NCI-H1092 (cell line): Measurements from ENCODE around the gene OR1D2.
"Not testable (repeated sequence)": the region's sequence is repeated elsewhere in the genome, so short reads cannot be mapped to it uniquely, and the experiment has no call there.

Experiments used
- DNase-seq: peaks from one replicate; lab custom pipeline; 2025; lab: John Stamatoyannopoulos, UW

The OR1D2 gene

GRCh38 chr17:3104322-3104721, at the start of gene OR1D2:
OR1D2 (minus strand) TSS chr17:3104422; CDS start chr17:3092996, 11,426 bp downstream.
- no peak for DNase-seq

DNA sequence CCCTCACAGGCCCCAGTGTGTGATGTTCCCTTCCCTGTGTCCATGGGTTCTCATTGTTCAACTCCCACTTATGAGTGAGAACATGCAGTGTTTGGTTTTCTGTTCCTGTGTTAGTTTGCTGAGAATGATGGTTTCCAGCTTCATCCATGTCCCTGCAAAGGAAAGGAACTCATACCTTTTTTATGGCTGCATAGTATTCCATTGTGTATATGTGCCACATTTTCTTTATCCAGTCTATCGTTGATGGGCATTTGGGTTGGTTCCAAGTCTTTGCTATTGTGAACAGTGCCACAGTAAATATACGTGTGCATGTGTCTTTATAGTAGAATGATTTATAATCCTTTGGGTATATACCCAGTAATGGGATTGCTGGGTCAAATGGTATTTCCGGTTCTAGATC, 33.3 kb upstream of the OR1D2 start:
- DNase-seq: not testable (repeated sequence)

DNA sequence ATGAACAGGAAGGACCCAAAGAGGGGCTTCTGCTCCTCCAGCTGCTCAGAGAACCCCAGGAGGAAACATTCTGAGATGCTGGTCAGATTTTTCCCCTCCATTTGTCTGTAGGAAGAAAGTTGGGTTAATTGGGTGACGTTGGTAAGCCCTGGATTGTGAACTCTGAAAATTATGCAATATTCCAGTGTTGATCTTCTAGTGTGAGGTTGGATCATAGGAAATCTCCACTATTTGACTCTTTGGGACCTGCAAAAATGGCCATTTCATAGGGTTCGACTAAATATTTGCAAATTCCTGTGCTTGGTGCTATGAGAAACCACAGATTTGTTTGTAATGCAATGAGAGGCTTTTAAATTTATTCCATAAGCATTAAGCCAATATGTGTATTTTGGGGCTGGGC, 23.2 kb upstream of the OR1D2 start, which contains the start of gene OR1G1:
Gene OR1G1 (minus strand): TSS at position 101 of the 400 bp plus-strand sequence. CDS start 0 bp downstream, at position 101.
- DNase-seq: no peak

- DNase-seq: not testable (repeated sequence)
These were observed 30.4 kb downstream of the OR1D2 start for GRCh38 chr17:3073850-3074249.

- DNase-seq: not testable (repeated sequence)
These were observed 39.0 kb downstream of the OR1D2 start for GRCh38 chr17:3065192-3065591.

GRCh38 chr17:3063507-3063906, 40.7 kb downstream of the OR1D2 start, which contains the start of gene OR1D5:
OR1D5 (minus strand) TSS chr17:3063607; CDS start chr17:3063607, 0 bp downstream.
- DNase-seq: not testable (repeated sequence)

- DNase-seq: not testable (repeated sequence)
These were observed 41.3 kb downstream of the OR1D2 start for GRCh38 chr17:3062824-3063377.

- DNase-seq: not testable (repeated sequence)
These were observed 49.4 kb downstream of the OR1D2 start for GRCh38 chr17:3054868-3055267.

- DNase-seq: no peak
These were observed 54.4 kb downstream of the OR1D2 start for GRCh38 chr17:3049705-3050295.

DNA sequence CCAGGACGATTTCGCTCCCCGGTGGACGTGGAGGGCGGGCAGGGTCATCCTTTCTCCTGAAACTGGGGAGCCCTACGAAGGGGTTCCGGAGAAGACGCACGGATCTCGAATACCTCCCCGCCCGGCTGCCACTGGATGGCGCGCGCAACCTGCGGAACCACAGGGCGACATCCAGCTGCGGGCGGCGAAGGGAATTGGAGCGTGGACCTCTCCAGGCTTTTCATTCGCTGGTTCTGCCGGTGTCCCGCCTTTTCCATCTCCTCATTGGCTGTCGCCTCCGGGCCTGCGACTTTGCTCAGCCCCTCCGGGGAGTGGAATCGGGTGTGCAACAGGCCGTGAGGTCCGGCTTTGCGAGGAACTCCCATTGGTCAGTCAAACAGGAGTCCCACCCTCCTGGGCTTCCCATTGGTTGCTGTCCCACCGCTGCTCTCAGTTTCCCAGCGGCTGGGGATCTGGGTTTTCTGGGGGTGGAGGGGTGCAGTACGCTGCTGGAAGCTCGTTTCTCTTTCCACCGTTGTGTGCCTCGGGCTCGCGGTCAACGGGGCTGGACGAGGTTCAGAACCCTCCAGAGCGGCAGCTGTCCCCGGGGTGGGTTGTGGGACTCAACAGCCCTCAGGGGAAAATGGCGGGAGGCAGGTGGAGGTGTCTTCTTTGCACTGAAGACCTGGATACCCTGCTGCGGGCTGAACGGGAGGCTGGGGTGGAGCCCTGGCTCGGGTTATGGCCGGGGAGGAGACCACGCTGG, 55.3 kb downstream of the OR1D2 start:
- peak; percentile 93 for DNase-seq

GRCh38 chr17:3046753-3047152, 57.5 kb downstream of the OR1D2 start:
- DNase-seq: no peak

GRCh38 chr17:3043737-3044365, 60.4 kb downstream of the OR1D2 start:
- DNase-seq: no peak

- no peak for DNase-seq
These were observed 63.3 kb downstream of the OR1D2 start for GRCh38 chr17:3040882-3041281.

DNA sequence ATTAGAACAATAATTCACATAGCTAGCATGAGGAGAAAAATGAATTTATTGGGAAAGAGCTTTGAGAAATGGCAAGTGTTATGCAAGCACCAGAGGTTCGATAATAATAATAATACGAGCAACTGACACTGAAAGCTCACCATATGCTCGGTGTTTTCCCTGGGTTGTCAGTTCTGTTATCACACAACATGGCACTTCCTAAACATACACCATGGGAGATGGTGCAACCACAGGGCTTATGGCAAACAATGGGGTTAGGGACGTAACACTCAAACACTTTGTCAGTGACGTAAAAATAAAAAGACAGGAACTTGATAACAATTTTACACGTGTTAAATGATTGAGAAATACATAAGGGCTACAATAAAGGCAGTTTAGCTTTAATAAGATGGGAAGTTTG, 64.5 kb downstream of the OR1D2 start:
- DNase-seq: no peak

GRCh38 chr17:3038941-3039340, 65.3 kb downstream of the OR1D2 start:
- DNase-seq: no peak
